ENCODE data around the gene NOS1. TPM values are rescaled to one million over a fixed set of nuclear protein-coding genes. Genes with fewer than 3 reads are reported as not detected.

The NOS1 gene
- total and polyA plus RNA-seq, 2 experiments from 2014 or later: 0.63 to 3.0 TPM

DNA sequence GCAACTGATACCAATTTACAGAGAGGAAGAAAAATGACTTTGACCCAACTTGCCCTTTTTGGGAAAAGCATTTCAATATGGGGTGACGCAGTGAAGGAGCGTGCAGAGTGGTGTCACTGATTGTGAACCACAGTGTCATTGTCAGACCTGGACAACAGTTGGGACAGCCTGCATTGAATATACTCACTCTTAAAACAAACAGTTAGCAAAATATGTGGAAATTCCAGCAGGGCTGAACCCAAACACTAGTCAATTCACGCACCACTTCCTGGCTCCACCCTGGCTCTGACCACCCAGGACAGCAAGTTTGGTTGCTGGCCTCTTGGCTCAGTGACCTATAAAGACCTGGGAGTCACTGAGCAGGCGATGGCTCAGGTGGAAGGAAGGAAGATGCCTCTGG, 61.3 kb downstream of the NOS1 start (continued):
- TF ChIP-seq, protein P1, sequence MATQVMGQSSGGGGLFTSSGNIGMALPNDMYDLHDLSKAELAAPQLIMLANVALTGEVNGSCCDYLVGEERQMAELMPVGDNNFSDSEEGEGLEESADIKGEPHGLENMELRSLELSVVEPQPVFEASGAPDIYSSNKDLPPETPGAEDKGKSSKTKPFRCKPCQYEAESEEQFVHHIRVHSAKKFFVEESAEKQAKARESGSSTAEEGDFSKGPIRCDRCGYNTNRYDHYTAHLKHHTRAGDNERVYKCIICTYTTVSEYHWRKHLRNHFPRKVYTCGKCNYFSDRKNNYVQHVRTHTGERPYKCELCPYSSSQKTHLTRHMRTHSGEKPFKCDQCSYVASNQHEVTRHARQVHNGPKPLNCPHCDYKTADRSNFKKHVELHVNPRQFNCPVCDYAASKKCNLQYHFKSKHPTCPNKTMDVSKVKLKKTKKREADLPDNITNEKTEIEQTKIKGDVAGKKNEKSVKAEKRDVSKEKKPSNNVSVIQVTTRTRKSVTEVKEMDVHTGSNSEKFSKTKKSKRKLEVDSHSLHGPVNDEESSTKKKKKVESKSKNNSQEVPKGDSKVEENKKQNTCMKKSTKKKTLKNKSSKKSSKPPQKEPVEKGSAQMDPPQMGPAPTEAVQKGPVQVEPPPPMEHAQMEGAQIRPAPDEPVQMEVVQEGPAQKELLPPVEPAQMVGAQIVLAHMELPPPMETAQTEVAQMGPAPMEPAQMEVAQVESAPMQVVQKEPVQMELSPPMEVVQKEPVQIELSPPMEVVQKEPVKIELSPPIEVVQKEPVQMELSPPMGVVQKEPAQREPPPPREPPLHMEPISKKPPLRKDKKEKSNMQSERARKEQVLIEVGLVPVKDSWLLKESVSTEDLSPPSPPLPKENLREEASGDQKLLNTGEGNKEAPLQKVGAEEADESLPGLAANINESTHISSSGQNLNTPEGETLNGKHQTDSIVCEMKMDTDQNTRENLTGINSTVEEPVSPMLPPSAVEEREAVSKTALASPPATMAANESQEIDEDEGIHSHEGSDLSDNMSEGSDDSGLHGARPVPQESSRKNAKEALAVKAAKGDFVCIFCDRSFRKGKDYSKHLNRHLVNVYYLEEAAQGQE (IDR thresholded peaks at IDR 0.05; ENCODE audit: unreplicated experiment): no peak
- TF ChIP-seq CREB1 (CRISPR knock-in tag; IDR thresholded peaks at IDR 0.05; ENCODE audit: low read depth): no peak

- H3K4me3 Mint-ChIP-seq: no peak overlapping the region
- H3K9me2 ChIP-seq (ENCODE audit: insufficient read depth): 0 out of 2 replicates have a peak, but pooled peaks cover 4% of the 10 kb centered on the region
- H3K27me3 Mint-ChIP-seq (ENCODE audit: insufficient read depth, low read depth, poor library complexity): peaks cover under 1% of the 10 kb centered on the region
- H3F3A ChIP-seq (replicated peaks; ENCODE audit: low read depth): no peaks in the 10 kb centered on the region
- H3K4me1 ChIP-seq (ENCODE audit: insufficient read depth): no peaks in the 10 kb centered on the region
- no peak overlapping the region for H3K27ac ChIP-seq (ENCODE audit: low read depth)
- no peak overlapping the region for H2AFZ ChIP-seq
- no peaks in the 10 kb centered on the region for H4K20me1 ChIP-seq (replicated peaks; ENCODE audit: insufficient read depth)
- peaks cover 13% of the 10 kb centered on the region for H3K9me3 Mint-ChIP-seq
- H3K36me3 Mint-ChIP-seq (ENCODE audit: low read depth): peaks cover 9% of the 10 kb centered on the region
- no peaks in the 10 kb centered on the region for H3K36me3 ChIP-seq (ENCODE audit: insufficient read depth)
- TF ChIP-seq POLR2AphosphoS5 (IDR thresholded peaks at IDR 0.05; ENCODE audit: low read depth): no peak
- no peak for TF ChIP-seq ZNF462 (CRISPR knock-in tag; IDR thresholded peaks at IDR 0.05)
- no peak for TF ChIP-seq EZH2phosphoT487 (IDR thresholded peaks at IDR 0.05; ENCODE audit: unreplicated experiment)
- TF ChIP-seq JUNB (IDR thresholded peaks at IDR 0.05; ENCODE audit: unreplicated experiment): no peak
- no peak for TF ChIP-seq ZNF331 (CRISPR knock-in tag; IDR thresholded peaks at IDR 0.05; ENCODE audit: low read depth)
- no peak for TF ChIP-seq ZNF114 (CRISPR knock-in tag; IDR thresholded peaks at IDR 0.05)
- no peak for TF ChIP-seq EZH2 (IDR thresholded peaks at IDR 0.05; ENCODE audit: low read depth, unreplicated experiment)
- TF ChIP-seq, protein P1 (IDR thresholded peaks at IDR 0.05; ENCODE audit: unreplicated experiment): no peak
- no peak for ATAC-seq
- no peak for DNase-seq (ENCODE audit: low spot score)
- H3K27me3 ChIP-seq (ENCODE audit: insufficient read depth): no peaks in the 10 kb centered on the region
- H3K4me2 ChIP-seq: no peak overlapping the region
- H3K27ac Mint-ChIP-seq: no peak overlapping the region
- peaks cover 8% of the 10 kb centered on the region; the same call in 2 of the 3 replicates for H3K4me1 Mint-ChIP-seq
- H3K79me2 ChIP-seq (replicated peaks; ENCODE audit: insufficient read depth): no peaks in the 10 kb centered on the region
- no peak overlapping the region for H3K4me3 ChIP-seq
Measured at GRCh38 chr12:117298648-117299225, 62.7 kb downstream of the NOS1 start.
